Measurements from ENCODE around the gene ANKRD12. TPM values are rescaled to one million over a fixed set of nuclear protein-coding genes. Genes with fewer than 3 reads are reported as not detected.

Gene ANKRD12
- total and polyA plus RNA-seq, 2 experiments from 2014 or later, result 23.9 to 92.4 TPM

- TF ChIP-seq CTCF (conservative IDR thresholded peaks at IDR 0.05; ENCODE audit: low read depth in 2 of 2), result no peak
Measured at GRCh38 chr18:9130195-9130594, 6.4 kb upstream of the ANKRD12 start (continued).

GRCh38 chr18:9130806-9131205, 5.8 kb upstream of the ANKRD12 start:
- Histone ChIP-seq H3K4me2 (no peak overlapping the region), H3K79me2 (replicated peaks; ENCODE audit: insufficient read depth) (peaks cover 11% of the 10 kb centered on the region), H3K4me3 (no peak overlapping the region), H4K20me1 (replicated peaks; ENCODE audit: insufficient read depth) (0 out of 2 replicates have a peak, but pooled peaks cover 5% of the 10 kb centered on the region), H3K27me3 (ENCODE audit: insufficient read depth) (no peaks in the 10 kb centered on the region), H3K27ac (ENCODE audit: low read depth) (no peak overlapping the region), H2AFZ (no peak overlapping the region), H3F3A (replicated peaks; ENCODE audit: low read depth) (peaks cover 5% of the 10 kb centered on the region), H3K4me1 (ENCODE audit: insufficient read depth) (0 out of 2 replicates have a peak, but pooled peaks cover 8% of the 10 kb centered on the region), H3K36me3 (ENCODE audit: insufficient read depth) (peaks cover 32% of the 10 kb centered on the region), H3K9me2 (ENCODE audit: insufficient read depth) (no peaks in the 10 kb centered on the region)
- no peak overlapping the region for H3K4me3 Mint-ChIP-seq
- no peak for ATAC-seq
- no peak overlapping the region for H3K27ac Mint-ChIP-seq
- H3K9me3 Mint-ChIP-seq, result no peaks in the 10 kb centered on the region
- H3K27me3 Mint-ChIP-seq (ENCODE audit: insufficient read depth, low read depth, poor library complexity), result peaks cover 3% of the 10 kb centered on the region
- TF ChIP-seq EZH2 (IDR thresholded peaks at IDR 0.05; ENCODE audit: low read depth, unreplicated experiment) (no peak), CTCF (conservative IDR thresholded peaks at IDR 0.05; ENCODE audit: low read depth in 2 of 2) (no peak), STAT1 (IDR thresholded peaks at IDR 0.05; ENCODE audit: unreplicated experiment) (no peak), ETS1 (IDR thresholded peaks at IDR 0.05) (no peak), ZNF114 (CRISPR knock-in tag; IDR thresholded peaks at IDR 0.05) (no peak), NANOG (IDR thresholded peaks at IDR 0.05; ENCODE audit: borderline replicate concordance) (no peak), JUNB (IDR thresholded peaks at IDR 0.05; ENCODE audit: unreplicated experiment) (no peak)
- no peak for DNase-seq (ENCODE audit: low spot score)
- H3K4me1 Mint-ChIP-seq, result peaks cover 10% of the 10 kb centered on the region; the same call in 2 of the 3 replicates
- peaks cover 74% of the 10 kb centered on the region for H3K36me3 Mint-ChIP-seq (ENCODE audit: low read depth)

- Mint-ChIP-seq H3K27me3 (ENCODE audit: insufficient read depth, low read depth, poor library complexity) (peaks cover 12% of the 10 kb centered on the region), H3K4me3 (no peak overlapping the region), H3K9me3 (no peaks in the 10 kb centered on the region), H3K4me1 (peaks cover 11% of the 10 kb centered on the region; the same call in 2 of the 3 replicates), H3K27ac (no peak overlapping the region), H3K36me3 (ENCODE audit: low read depth) (peaks cover 57% of the 10 kb centered on the region)
- Histone ChIP-seq H3K9me2 (ENCODE audit: insufficient read depth) (no peaks in the 10 kb centered on the region), H3K79me2 (replicated peaks; ENCODE audit: insufficient read depth) (peaks cover 13% of the 10 kb centered on the region), H2AFZ (no peak overlapping the region), H3K27me3 (ENCODE audit: insufficient read depth) (no peaks in the 10 kb centered on the region), H3K36me3 (ENCODE audit: insufficient read depth) (peaks cover 20% of the 10 kb centered on the region), H3K4me2 (no peak overlapping the region), H3K4me1 (ENCODE audit: insufficient read depth) (0 out of 2 replicates have a peak, but pooled peaks cover 8% of the 10 kb centered on the region), H3K27ac (ENCODE audit: low read depth) (no peak overlapping the region; the same call in 1 of the 2 replicates), H3K4me3 (no peak overlapping the region), H3F3A (replicated peaks; ENCODE audit: low read depth) (peaks cover 7% of the 10 kb centered on the region), H4K20me1 (replicated peaks; ENCODE audit: insufficient read depth) (0 out of 2 replicates have a peak, but pooled peaks cover 5% of the 10 kb centered on the region)
- ATAC-seq, result no peak
- no peak for DNase-seq (ENCODE audit: low spot score)
- TF ChIP-seq ZNF462 (CRISPR knock-in tag; IDR thresholded peaks at IDR 0.05), result no peak
- no peak for TF ChIP-seq NANOG (IDR thresholded peaks at IDR 0.05; ENCODE audit: borderline replicate concordance)
Measured at GRCh38 chr18:9132628-9133027, 4.0 kb upstream of the ANKRD12 start.
